ENCODE results near the gene METTL5. TPM values are rescaled to one million over a fixed set of nuclear protein-coding genes. Genes with fewer than 3 reads are reported as not detected.

The METTL5 gene
- 75.5 and 84.1 TPM in 2 replicates for total RNA-seq

DNA sequence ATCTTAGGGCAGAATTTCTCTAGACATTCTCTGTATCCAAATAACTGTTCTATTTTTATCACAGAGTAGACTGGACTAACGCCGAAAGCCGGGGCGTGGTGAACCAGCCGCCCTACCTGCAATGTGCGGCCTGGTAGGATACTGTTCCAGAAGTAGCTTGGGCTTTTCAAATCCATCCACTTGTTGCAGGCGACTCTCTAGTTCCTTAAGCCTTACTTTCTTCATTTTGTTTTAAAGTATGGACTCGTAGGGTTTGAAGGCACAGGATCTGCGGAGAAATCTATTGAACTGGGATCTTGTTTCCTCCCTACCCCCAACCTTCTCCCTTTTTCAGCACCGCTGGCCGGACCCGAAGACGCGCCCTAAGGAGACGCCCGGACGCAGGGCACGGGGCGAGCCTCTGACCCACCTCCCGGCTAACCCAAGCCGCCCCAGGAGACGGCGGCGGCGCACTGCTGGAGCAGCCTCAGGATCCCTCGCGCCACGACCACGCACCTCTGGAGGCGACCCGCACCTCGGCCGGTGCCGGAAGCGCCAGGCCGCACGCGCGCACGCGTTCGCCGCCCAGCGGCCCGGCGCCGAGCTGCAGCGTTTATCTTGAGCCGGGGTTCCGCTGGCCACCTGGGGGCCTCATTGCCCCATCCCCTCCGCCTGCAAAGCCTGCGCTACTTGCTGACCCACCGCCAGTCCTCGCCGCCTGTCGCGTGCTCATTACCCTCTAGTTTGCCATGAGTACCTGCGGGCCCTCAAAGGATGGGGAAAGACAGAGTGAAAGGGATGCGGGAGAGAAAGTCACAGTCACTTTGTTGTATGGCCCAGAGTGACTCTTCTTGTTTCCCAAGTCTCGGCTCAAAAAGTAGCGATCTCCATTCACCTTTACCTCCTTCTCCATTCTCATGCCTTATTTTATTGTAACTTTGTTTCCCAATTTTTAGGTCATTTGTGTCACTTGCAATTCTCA lies at the start of gene METTL5:
TSS of gene METTL5 (minus strand) at position 533 of the 961 bp plus-strand sequence. CDS start at position 225, 308 bp downstream.

DNA sequence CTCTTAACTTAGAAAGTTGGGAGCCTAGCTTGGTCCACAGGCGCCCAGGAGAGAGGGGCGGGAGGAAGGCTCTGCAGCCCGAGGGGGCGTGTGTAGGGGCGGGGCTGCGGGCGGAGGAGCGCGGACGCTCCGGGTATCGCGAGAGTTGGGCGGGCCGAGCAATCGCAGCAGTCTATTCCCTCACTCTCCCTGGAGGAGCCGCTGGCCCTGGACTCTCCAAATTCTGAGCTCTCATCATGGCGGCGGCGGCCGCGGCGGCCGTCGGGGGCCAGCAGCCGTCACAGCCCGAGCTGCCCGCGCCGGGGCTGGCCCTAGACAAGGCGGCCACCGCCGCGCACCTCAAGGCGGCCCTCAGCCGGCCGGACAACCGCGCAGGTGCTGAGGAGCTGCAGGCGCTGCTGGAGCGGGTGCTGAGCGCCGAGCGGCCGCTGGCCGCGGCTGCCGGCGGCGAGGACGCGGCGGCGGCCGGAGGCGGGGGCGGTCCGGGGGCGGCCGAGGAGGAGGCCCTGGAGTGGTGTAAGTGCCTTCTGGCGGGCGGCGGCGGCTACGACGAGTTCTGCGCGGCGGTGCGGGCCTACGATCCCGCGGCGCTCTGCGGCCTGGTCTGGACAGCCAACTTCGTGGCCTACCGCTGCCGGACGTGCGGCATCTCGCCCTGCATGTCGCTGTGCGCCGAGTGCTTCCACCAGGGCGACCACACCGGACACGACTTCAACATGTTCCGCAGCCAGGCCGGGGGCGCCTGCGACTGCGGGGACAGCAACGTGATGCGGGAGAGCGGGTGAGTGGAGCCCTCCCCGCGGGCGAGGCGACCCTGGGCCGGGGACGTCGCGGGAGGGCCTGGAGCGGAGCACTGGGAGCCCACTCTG lies 2.8 kb upstream of the METTL5 start, which contains the start of gene UBR3:
TSS of gene UBR3 (plus strand) at position 183 of the 869 bp plus-strand sequence. CDS start at position 237, 54 bp downstream.

DNA sequence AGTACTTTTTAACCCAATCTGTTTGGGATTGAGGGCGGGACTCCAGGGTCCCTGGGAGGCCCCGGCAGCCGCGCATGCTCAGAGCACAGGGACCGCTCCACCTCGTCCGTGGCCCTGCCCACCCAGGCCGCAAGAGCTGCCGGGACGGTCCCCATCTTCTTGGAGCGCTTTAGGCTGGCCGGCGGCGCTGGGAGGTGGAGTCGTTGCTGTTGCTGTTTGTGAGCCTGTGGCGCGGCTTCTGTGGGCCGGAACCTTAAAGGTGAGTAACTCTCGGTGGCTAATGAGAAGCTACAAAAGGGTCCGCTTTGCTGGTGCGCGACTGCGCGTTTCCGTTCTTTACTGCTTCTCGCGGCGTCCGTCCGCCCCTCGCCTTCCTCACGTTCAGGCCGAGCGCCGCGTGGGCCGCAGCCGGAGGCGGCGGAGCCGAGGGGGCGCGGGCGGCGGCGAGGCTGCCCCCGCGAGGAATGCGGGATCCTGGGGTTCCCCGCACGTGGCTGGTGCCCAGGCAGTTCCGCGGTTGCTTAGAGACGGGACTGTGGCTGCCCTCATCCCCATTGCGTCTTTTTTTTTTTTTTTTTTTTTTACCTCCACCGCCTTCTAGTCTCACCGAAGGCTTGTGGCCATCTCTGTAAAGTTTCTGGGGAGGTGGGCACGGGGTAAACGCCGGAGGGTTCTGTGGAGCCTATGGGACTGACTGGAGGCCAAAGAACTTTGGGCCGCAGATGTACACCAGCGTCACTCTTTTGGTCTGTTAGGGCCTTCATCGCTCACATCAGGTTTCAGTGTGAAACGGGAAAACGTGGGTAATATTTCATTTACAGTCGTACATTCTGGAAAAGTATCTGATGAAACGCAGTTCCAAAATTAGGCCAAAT lies 25.8 kb downstream of the METTL5 start, which contains the start of gene SSB:
TSS of gene SSB (plus strand) at position 154 of the 875 bp plus-strand sequence. CDS start 2,090 bp downstream, outside the sequence.

Other genes with a start within 250 kb of the METTL5 start
- 33.8 and 41.4 TPM in 2 replicates for gene PPIG, start 240.6 kb downstream of the METTL5 start, total RNA-seq
- gene CFAP210, start 130.5 kb downstream of the METTL5 start, total RNA-seq: not detected in 2 replicates
- gene PHOSPHO2, start 130.4 kb downstream of the METTL5 start, total RNA-seq: 2.7 and 4.7 TPM in 2 replicates
- gene KLHL23, start 91.1 kb downstream of the METTL5 start, total RNA-seq: 3.8 and 11.9 TPM in 2 replicates
- 99.8 and 109 TPM in 2 replicates for gene SSB, start 26.0 kb downstream of the METTL5 start, total RNA-seq
- gene UBR3, start 2.5 kb upstream of the METTL5 start, total RNA-seq: 29.4 and 44.8 TPM in 2 replicates

Measured in nasal cavity respiratory epithelium epithelial cell of viscerocranial mucosa (primary cell).